GM10248 (cell line): ENCODE data around the gene ACOX3.

Experiments used
- CTCF ChIA-PET: fragments of 300-600 bp; sonication (Branson Sonifier 250); formaldehyde crosslinking; extraction: SDS; loops from one replicate; lab custom pipeline; 2021; ENCODE audit warnings: antibody characterized with exemption; lab: Yijun Ruan, JAX
- POLR2A ChIA-PET: fragments of 350-650 bp; sonication (Branson Sonifier 250); formaldehyde crosslinking; extraction: SDS; loops from one replicate; lab custom pipeline; 2020; ENCODE audit warnings: antibody characterized with exemption; lab: Yijun Ruan, JAX
- DNase-seq: peaks from one replicate; pipeline ENCODE4 v3.0.0; 2012; ENCODE audit errors: extremely low spot score
- CTCF ChIP-seq: IDR thresholded peaks from 2 replicates; pipeline ENCODE4 v1.5.1; 2012; ENCODE audit warnings: mild to moderate bottlenecking, low read depth; ENCODE audit errors: extremely low read depth, missing control alignments, control extremely low read depth

ACOX3 gene

GRCh38 chr4:8336412-8337075 is 104.0 kb downstream of the ACOX3 start:
- ChIA-PET POLR2A (no interaction called here), CTCF (no interaction called here)
- no peak for DNase-seq
- no peak for TF ChIP-seq CTCF

- TF ChIP-seq CTCF, result no peak
- CTCF ChIA-PET, result no interaction called here
- POLR2A ChIA-PET, result no interaction called here
- no peak for DNase-seq
Observed at GRCh38 chr4:8335848-8336247, 104.7 kb downstream of the ACOX3 start.

- POLR2A ChIA-PET, result no interaction called here
- DNase-seq, result no peak
- TF ChIP-seq CTCF, result no peak
- CTCF ChIA-PET, result no interaction called here
Observed at GRCh38 chr4:8334786-8335460, 105.6 kb downstream of the ACOX3 start.

- no peak for DNase-seq
- ChIA-PET CTCF (no interaction called here), POLR2A (no interaction called here)
- no peak for TF ChIP-seq CTCF
Observed at GRCh38 chr4:8333726-8334460, 106.6 kb downstream of the ACOX3 start.

- no peak for DNase-seq
- ChIA-PET CTCF (no interaction called here), POLR2A (no interaction called here)
- TF ChIP-seq CTCF, result no peak
Observed at GRCh38 chr4:8332891-8333331, 107.6 kb downstream of the ACOX3 start.

- no peak for DNase-seq
- ChIA-PET POLR2A (no interaction called here), CTCF (no interaction called here)
- TF ChIP-seq CTCF, result no peak
Observed at GRCh38 chr4:8332038-8332857, 108.3 kb downstream of the ACOX3 start.
